ENCODE results near the gene ACAA1.
"Not testable (repeated sequence)": the region's sequence is repeated elsewhere in the genome, so short reads cannot be mapped to it uniquely, and the experiment has no call there.

ACAA1 gene

GRCh38 chr3:38101811-38102443 lies 35.0 kb downstream of the ACAA1 start:
- DNase-seq (ENCODE audit: low read depth): no peak

- DNase-seq (ENCODE audit: low read depth): no peak
Observed at GRCh38 chr3:38100498-38100897, 36.4 kb downstream of the ACAA1 start.

GRCh38 chr3:38099518-38099917 lies 37.4 kb downstream of the ACAA1 start:
- no peak for DNase-seq (ENCODE audit: low read depth)

- no peak for DNase-seq (ENCODE audit: low read depth)
Observed at GRCh38 chr3:38098376-38098723, 38.6 kb downstream of the ACAA1 start.

GRCh38 chr3:38097446-38098375 lies 39.2 kb downstream of the ACAA1 start:
- no peak for DNase-seq (ENCODE audit: low read depth)

GRCh38 chr3:38095669-38096483 lies 41.1 kb downstream of the ACAA1 start:
- no peak for DNase-seq (ENCODE audit: low read depth)

GRCh38 chr3:38094999-38095398 lies 41.9 kb downstream of the ACAA1 start:
- no peak for DNase-seq (ENCODE audit: low read depth)

- no peak for DNase-seq (ENCODE audit: low read depth)
Observed at GRCh38 chr3:38090453-38090852, 46.5 kb downstream of the ACAA1 start.

GRCh38 chr3:38089163-38089562 lies 47.8 kb downstream of the ACAA1 start:
- no peak for DNase-seq (ENCODE audit: low read depth)

- no peak for DNase-seq (ENCODE audit: low read depth)
Observed at GRCh38 chr3:38088126-38089078, 48.5 kb downstream of the ACAA1 start.

GRCh38 chr3:38087278-38087677 lies 49.6 kb downstream of the ACAA1 start:
- not testable (repeated sequence) for DNase-seq (ENCODE audit: low read depth)

GRCh38 chr3:38086496-38086895 lies 50.4 kb downstream of the ACAA1 start:
- DNase-seq (ENCODE audit: low read depth): no peak

- DNase-seq (ENCODE audit: low read depth): no peak
Observed at GRCh38 chr3:38085943-38086324, 51.0 kb downstream of the ACAA1 start.

- DNase-seq (ENCODE audit: low read depth): no peak
Observed at GRCh38 chr3:38085311-38085942, 51.5 kb downstream of the ACAA1 start.

GRCh38 chr3:38084334-38085310 lies 52.3 kb downstream of the ACAA1 start:
- peak; percentile 12 for DNase-seq (ENCODE audit: low read depth)

- no peak for DNase-seq (ENCODE audit: low read depth)
Observed at GRCh38 chr3:38083871-38084333, 53.0 kb downstream of the ACAA1 start.

GRCh38 chr3:38083254-38083653 lies 53.7 kb downstream of the ACAA1 start:
- not testable (repeated sequence) for DNase-seq (ENCODE audit: low read depth)

- not testable (repeated sequence) for DNase-seq (ENCODE audit: low read depth)
Observed at GRCh38 chr3:38082296-38082695, 54.6 kb downstream of the ACAA1 start.

- DNase-seq (ENCODE audit: low read depth): not testable (repeated sequence)
Observed at GRCh38 chr3:38077073-38077472, 59.9 kb downstream of the ACAA1 start.
